ENCODE results near the gene TNNT3. TPM values are rescaled to one million over a fixed set of nuclear protein-coding genes. Genes with fewer than 3 reads are reported as not detected.

TNNT3 gene
- total RNA-seq, 1 donor from 2014 or later, result 30.7 TPM

DNA sequence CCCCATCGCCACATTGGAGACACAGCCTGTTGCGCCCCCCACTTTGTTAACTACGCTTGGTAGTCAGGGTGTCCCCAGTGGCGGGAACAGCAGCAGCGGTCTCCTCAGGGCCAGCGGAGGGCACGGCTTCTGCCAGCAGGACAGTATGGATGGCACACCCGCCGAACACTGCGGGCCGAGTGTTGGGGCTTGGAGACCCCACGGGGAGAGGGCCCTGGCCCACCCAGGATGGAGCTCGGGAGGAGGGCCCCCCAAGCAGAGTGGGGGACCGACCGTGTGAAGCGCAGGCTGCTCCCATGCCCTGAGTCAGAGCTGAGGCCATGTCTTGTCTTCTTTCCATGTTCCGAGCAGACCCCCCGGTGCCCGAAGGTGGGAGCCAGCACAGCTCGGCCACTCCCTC is 45.5 kb downstream of the TNNT3 start:
- TF ChIP-seq, protein P1, sequence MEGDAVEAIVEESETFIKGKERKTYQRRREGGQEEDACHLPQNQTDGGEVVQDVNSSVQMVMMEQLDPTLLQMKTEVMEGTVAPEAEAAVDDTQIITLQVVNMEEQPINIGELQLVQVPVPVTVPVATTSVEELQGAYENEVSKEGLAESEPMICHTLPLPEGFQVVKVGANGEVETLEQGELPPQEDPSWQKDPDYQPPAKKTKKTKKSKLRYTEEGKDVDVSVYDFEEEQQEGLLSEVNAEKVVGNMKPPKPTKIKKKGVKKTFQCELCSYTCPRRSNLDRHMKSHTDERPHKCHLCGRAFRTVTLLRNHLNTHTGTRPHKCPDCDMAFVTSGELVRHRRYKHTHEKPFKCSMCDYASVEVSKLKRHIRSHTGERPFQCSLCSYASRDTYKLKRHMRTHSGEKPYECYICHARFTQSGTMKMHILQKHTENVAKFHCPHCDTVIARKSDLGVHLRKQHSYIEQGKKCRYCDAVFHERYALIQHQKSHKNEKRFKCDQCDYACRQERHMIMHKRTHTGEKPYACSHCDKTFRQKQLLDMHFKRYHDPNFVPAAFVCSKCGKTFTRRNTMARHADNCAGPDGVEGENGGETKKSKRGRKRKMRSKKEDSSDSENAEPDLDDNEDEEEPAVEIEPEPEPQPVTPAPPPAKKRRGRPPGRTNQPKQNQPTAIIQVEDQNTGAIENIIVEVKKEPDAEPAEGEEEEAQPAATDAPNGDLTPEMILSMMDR (IDR thresholded peaks at IDR 0.05; ENCODE audit: borderline replicate concordance), result no peak
- no peaks in the 10 kb centered on the region for H3K36me3 ChIP-seq
- H3K27me3 ChIP-seq (ENCODE audit: low read depth), result no peaks in the 10 kb centered on the region
- intact Hi-C loops (cut with micrococcal nuclease), result no loop called here
- no peak overlapping the region for H3K27ac ChIP-seq (replicated peaks)
- H3K4me1 ChIP-seq, result no peaks in the 10 kb centered on the region
- H3K9me3 ChIP-seq (replicated peaks), result no peaks in the 10 kb centered on the region
- no peak for DNase-seq
- H3K4me3 ChIP-seq, result no peak overlapping the region

DNA sequence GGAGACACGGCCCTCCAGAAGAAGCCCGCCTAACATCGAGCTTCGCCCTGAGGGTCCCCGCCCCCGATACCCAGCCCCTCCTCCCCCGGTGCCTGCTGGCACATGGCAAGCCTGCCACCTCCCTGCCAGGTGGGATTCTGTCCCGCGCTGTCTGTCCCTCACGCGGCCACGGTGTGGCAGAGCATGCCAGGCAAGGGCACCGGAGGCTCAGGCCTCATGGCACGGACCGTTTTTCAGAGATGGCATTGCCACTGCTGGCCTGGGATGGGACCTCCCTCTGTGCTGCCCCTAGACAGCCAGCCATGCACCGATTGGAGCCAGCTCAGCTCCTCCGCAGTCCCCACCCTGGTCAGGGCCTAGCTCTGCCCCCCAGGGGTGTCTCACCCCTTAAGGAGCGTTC is 47.0 kb downstream of the TNNT3 start:
- H3K36me3 ChIP-seq, result no peaks in the 10 kb centered on the region
- H3K27ac ChIP-seq (replicated peaks), result no peak overlapping the region
- no peak for DNase-seq
- intact Hi-C loops (cut with micrococcal nuclease), result no loop called here
- TF ChIP-seq, protein P1 (IDR thresholded peaks at IDR 0.05; ENCODE audit: borderline replicate concordance), result no peak
- no peaks in the 10 kb centered on the region for H3K4me1 ChIP-seq
- no peak overlapping the region for H3K4me3 ChIP-seq
- no peaks in the 10 kb centered on the region for H3K9me3 ChIP-seq (replicated peaks)
- no peaks in the 10 kb centered on the region for H3K27me3 ChIP-seq (ENCODE audit: low read depth)

DNA sequence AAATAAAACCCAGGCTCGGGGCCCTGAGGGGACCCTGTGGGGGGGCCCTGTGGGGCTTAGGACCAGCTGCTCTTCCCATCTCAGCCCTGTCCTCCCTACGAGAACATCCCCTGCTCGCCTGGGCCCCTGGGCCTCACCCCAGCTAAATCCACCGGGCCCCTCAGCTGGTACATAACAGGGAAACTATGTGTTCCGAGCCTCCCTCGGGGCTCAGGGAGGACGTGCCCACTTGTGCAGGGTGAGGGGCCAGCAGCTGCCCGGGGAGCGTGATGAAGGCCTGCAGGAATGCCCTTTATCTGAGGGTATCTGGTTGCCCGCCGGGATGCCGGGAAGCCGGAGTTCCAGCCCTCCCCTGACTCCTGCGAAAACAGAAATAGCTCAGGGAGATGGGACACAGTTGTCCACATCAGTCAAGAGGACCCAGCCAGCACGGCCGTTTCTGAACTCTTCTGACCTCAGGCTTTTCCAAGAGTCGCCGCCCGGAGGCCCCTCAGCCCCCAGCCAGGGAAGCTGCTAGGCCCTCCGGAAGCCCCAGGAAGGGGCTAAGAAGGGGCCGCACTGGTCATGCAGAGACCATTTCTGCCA is 48.2 kb downstream of the TNNT3 start:
- Histone ChIP-seq H3K36me3 (no peaks in the 10 kb centered on the region), H3K4me3 (no peak overlapping the region), H3K27me3 (ENCODE audit: low read depth) (no peaks in the 10 kb centered on the region), H3K9me3 (replicated peaks) (no peaks in the 10 kb centered on the region), H3K4me1 (no peaks in the 10 kb centered on the region), H3K27ac (replicated peaks) (no peak overlapping the region)
- TF ChIP-seq, protein P1 (IDR thresholded peaks at IDR 0.05; ENCODE audit: borderline replicate concordance), result no peak
- no peak for DNase-seq
- intact Hi-C loops (cut with micrococcal nuclease), result no loop called here

DNA sequence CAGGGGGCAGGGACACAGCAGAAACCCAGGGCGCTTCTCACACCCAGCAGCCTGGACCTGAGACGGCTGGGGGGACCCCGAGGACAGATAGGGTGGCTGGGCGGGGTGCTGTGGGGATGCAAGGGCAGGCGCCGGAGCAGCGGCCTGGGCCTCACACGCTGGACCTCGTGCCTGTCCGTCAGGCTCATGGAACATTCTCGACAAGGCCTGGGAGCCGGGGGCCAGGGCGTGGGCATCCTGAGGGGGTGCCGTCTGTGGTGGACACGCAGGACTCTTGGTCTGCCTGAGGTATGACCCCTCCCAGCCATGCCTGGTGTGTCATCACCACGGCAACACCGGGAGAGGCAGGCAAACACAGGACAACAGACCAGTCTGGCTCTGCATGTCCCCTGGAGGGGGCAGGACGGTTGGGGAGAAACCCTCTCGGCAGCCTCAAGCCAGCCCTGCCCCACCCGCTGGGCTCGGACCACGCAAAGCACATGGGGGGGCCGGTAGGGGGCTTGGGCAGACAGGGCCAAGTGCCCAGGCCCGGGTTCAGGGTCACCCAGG is 49.0 kb downstream of the TNNT3 start:
- TF ChIP-seq, protein P1 (IDR thresholded peaks at IDR 0.05; ENCODE audit: borderline replicate concordance), result no peak
- no peak for DNase-seq
- Histone ChIP-seq H3K27me3 (ENCODE audit: low read depth) (no peaks in the 10 kb centered on the region), H3K4me1 (no peaks in the 10 kb centered on the region), H3K4me3 (no peak overlapping the region), H3K36me3 (no peaks in the 10 kb centered on the region), H3K27ac (replicated peaks) (no peak overlapping the region), H3K9me3 (replicated peaks) (no peaks in the 10 kb centered on the region)
- intact Hi-C loops (cut with micrococcal nuclease), result no loop called here

DNA sequence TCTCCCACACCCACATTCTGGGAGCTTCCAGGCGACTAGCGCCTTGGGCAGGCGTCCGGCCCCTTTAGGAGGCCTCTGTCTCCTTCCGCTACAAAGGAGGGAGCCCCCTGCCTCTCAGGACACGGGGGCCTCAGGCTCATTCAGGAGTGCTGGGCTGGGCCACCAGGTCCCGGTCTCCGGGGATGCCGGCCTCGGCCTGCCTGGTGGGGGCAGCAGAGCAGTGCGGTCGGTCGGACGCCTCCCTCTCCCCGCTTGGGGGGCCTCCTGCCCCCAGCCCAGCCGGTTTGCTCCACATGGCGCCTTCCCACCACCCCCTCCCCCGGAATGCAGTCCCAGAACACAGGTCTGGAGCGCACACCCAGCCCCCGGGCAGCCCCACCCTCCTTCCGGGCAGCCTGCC is 49.5 kb downstream of the TNNT3 start:
- no peak overlapping the region for H3K27ac ChIP-seq (replicated peaks)
- intact Hi-C loops (cut with micrococcal nuclease), result no loop called here
- TF ChIP-seq, protein P1 (IDR thresholded peaks at IDR 0.05; ENCODE audit: borderline replicate concordance), result no peak
- no peaks in the 10 kb centered on the region for H3K4me1 ChIP-seq
- no peaks in the 10 kb centered on the region for H3K9me3 ChIP-seq (replicated peaks)
- no peaks in the 10 kb centered on the region for H3K27me3 ChIP-seq (ENCODE audit: low read depth)
- H3K4me3 ChIP-seq, result no peak overlapping the region
- DNase-seq, result no peak
- H3K36me3 ChIP-seq, result no peaks in the 10 kb centered on the region
